Mesenchymal stem cell (in vitro differentiated cells and primary cell): ENCODE results near the gene FBXL20.
A peak's percentile ranks its signal among the peaks of the same experiment; 100 is the strongest.

ENCODE experiments used
- DNase-seq: peaks from one replicate; pipeline ENCODE4 v3.0.0-alpha.2; 2013
- H2AFZ ChIP-seq: one replicate; pipeline ENCODE4 v1.6.1; 2013; ENCODE audit warnings: low read depth, mild to moderate bottlenecking, control low read depth, inconsistent platforms, low read length, moderate library complexity
- H2AK5ac ChIP-seq: 2 replicates; pipeline ENCODE4 v1.6.1; 2013; ENCODE audit warnings: low read length, moderate library complexity, mild to moderate bottlenecking, inconsistent platforms; ENCODE audit not compliant: severe bottlenecking
- H2BK120ac ChIP-seq: one replicate; pipeline ENCODE4 v1.6.1; 2013; ENCODE audit warnings: low read depth, mild to moderate bottlenecking, inconsistent platforms, low read length, moderate library complexity
- H2BK12ac ChIP-seq, 2 experiments: one replicate each; pipeline ENCODE4 v1.6.1; 2013; ENCODE audit warnings: inconsistent platforms in 2 of 2, low read length in 2 of 2, mild to moderate bottlenecking in 2 of 2, moderate library complexity in 2 of 2, control low read depth in 1 of 2
- H2BK15ac ChIP-seq: one replicate; pipeline ENCODE4 v1.6.1; 2013; ENCODE audit warnings: mild to moderate bottlenecking, low read depth, inconsistent platforms; ENCODE audit not compliant: poor library complexity, severe bottlenecking
- H2BK5ac ChIP-seq: 2 replicates; pipeline ENCODE4 v1.6.1; 2013; ENCODE audit warnings: low read depth, mild to moderate bottlenecking, low read length, control low read depth, inconsistent platforms; ENCODE audit not compliant: poor library complexity, severe bottlenecking
- H3K14ac ChIP-seq, 2 experiments: one replicate each; pipeline ENCODE4 v1.6.1; 2013; ENCODE audit warnings: inconsistent platforms in 2 of 2, low read length in 2 of 2, control low read depth in 1 of 2, mild to moderate bottlenecking in 1 of 2, moderate library complexity in 1 of 2
- H3K18ac ChIP-seq, 2 experiments: one replicate each; pipeline ENCODE4 v1.6.1; 2013; ENCODE audit warnings: inconsistent platforms in 2 of 2, low read length in 2 of 2, control low read depth in 1 of 2, low read depth in 1 of 2, mild to moderate bottlenecking in 1 of 2
- H3K23ac ChIP-seq, 2 experiments: one replicate each; pipeline ENCODE4 v1.6.1; 2013; ENCODE audit warnings: inconsistent platforms in 2 of 2, low read length in 2 of 2, mild to moderate bottlenecking in 2 of 2, moderate library complexity in 2 of 2, control low read depth in 1 of 2
- H3K27ac ChIP-seq: 2 replicates; pipeline ENCODE4 v1.5.1; 2013; ENCODE audit warnings: mild to moderate bottlenecking, moderate library complexity, low read length, control low read depth, inconsistent platforms; ENCODE audit not compliant: poor library complexity, severe bottlenecking
- H3K27me3 ChIP-seq, 2 experiments: 2 replicates each; pipeline versions ENCODE4 v1.6.1 to v1.7.0; 2013; ENCODE audit warnings: low read length in 2 of 2, mild to moderate bottlenecking in 2 of 2, moderate library complexity in 2 of 2, control low read depth in 1 of 2, inconsistent platforms in 1 of 2; ENCODE audit not compliant: control insufficient read depth in 1 of 2, insufficient read depth in 1 of 2
- H3K36me3 ChIP-seq, 2 experiments: 2 replicates each; pipeline versions ENCODE4 v1.6.1 to v1.7.0; 2013; ENCODE audit warnings: low read length in 2 of 2, control low read depth in 1 of 2, inconsistent platforms in 1 of 2, low read depth in 1 of 2, mild to moderate bottlenecking in 1 of 2; ENCODE audit not compliant: insufficient read depth in 2 of 2, control insufficient read depth in 1 of 2
- H3K4ac ChIP-seq, 2 experiments: one replicate each; pipeline ENCODE4 v1.6.1; 2013; ENCODE audit warnings: inconsistent platforms in 2 of 2, low read length in 2 of 2, mild to moderate bottlenecking in 2 of 2, moderate library complexity in 2 of 2, control low read depth in 1 of 2, low read depth in 1 of 2
- H3K4me1 ChIP-seq: 2 replicates; pipeline ENCODE4 v1.6.1; 2013; ENCODE audit warnings: low read depth, low read length, control low read depth; ENCODE audit not compliant: control insufficient read depth, insufficient read depth
- H3K4me2 ChIP-seq: 2 replicates; pipeline ENCODE4 v1.6.1; 2013; ENCODE audit warnings: low read length, mild to moderate bottlenecking, inconsistent platforms; ENCODE audit not compliant: poor library complexity, severe bottlenecking
- H3K4me3 ChIP-seq, 2 experiments: 2 replicates each; pipeline versions ENCODE4 v1.5.1 to v1.7.0; 2013; ENCODE audit warnings: low read length in 2 of 2, mild to moderate bottlenecking in 2 of 2, control low read depth in 1 of 2, low read depth in 1 of 2; ENCODE audit not compliant: insufficient read depth in 1 of 2
- H3K79me1 ChIP-seq: replicated peaks from 2 replicates; pipeline ENCODE4 v1.6.1; 2013; ENCODE audit warnings: mild to moderate bottlenecking, control low read depth, low read length, inconsistent platforms; ENCODE audit not compliant: poor library complexity, severe bottlenecking
- H3K9ac ChIP-seq: 2 replicates; pipeline ENCODE4 v1.7.0; 2013; ENCODE audit warnings: mild to moderate bottlenecking, low read length, moderate library complexity
- H3K9me3 ChIP-seq: 2 replicates; pipeline ENCODE4 v1.7.0; 2013; ENCODE audit warnings: mild to moderate bottlenecking, low read length; ENCODE audit not compliant: control insufficient read depth
- H4K8ac ChIP-seq: one replicate; pipeline ENCODE4 v1.6.1; 2013; ENCODE audit warnings: inconsistent platforms, mild to moderate bottlenecking, low read length, moderate library complexity
- H4K91ac ChIP-seq: one replicate; pipeline ENCODE4 v1.6.1; 2013; ENCODE audit warnings: mild to moderate bottlenecking, low read length, inconsistent platforms
- WGBS: methylation state at CpG from one replicate; pipeline ENCODE4 v1.1.7; 2013; ENCODE audit warnings: mixed read lengths; 5-methylcytosine and 5-hydroxymethylcytosine counted together

FBXL20 gene

GRCh38 chr17:39400547-39401411, 647 bp downstream of the FBXL20 start:
- WGBS, result 6% methylated on average over 30 of the region's 46 CpGs
- H3K27ac ChIP-seq, result no peak overlapping the region
- no peak overlapping the region for H2BK5ac ChIP-seq
- H3K4me2 ChIP-seq, result peak overlapping the region; percentile 14
- peak overlapping the region; percentile 10 to 64 for H3K18ac ChIP-seq
- H2AK5ac ChIP-seq, result no peak overlapping the region
- H4K8ac ChIP-seq, result peak overlapping the region; percentile 84
- no peak overlapping the region for H3K4ac ChIP-seq
- no peak overlapping the region for H4K91ac ChIP-seq
- peak overlapping the region; percentile 40 for H2BK15ac ChIP-seq
- H3K23ac ChIP-seq, result no peak overlapping the region
- H3K4me3 ChIP-seq, result peak overlapping the region; percentile 93 to 100
- no peaks in the 10 kb centered on the region for H3K9me3 ChIP-seq
- H2BK12ac ChIP-seq, result no peak overlapping the region
- no peaks in the 10 kb centered on the region for H3K27me3 ChIP-seq
- peak; percentile 45 for DNase-seq
- H3K14ac ChIP-seq, result no peak overlapping the region
- no peak overlapping the region for H2BK120ac ChIP-seq
- peaks cover 13% of the 10 kb centered on the region for H3K79me1 ChIP-seq
- H3K9ac ChIP-seq, result peak overlapping the region; percentile 92
- no peaks in the 10 kb centered on the region for H3K4me1 ChIP-seq
- H2AFZ ChIP-seq, result peak overlapping the region; percentile 86
- H3K36me3 ChIP-seq, result peaks cover 0 to 4% of the 10 kb centered on the region in 2 experiments

- Histone ChIP-seq H3K4me3 (peak overlapping the region in 1 of 2 experiments; percentile 93), H3K9me3 (no peaks in the 10 kb centered on the region), H4K91ac (no peak overlapping the region), H2BK5ac (no peak overlapping the region), H4K8ac (no peak overlapping the region), H2BK12ac (no peak overlapping the region), H3K23ac (no peak overlapping the region), H3K36me3 (no peaks in the 10 kb centered on the region), H3K27ac (no peak overlapping the region), H3K9ac (peak overlapping the region; percentile 92), H3K14ac (no peak overlapping the region), H2AFZ (no peak overlapping the region), H3K4me1 (no peaks in the 10 kb centered on the region), H2AK5ac (no peak overlapping the region), H3K27me3 (no peaks in the 10 kb centered on the region), H3K4ac (no peak overlapping the region), H3K79me1 (peaks cover 15% of the 10 kb centered on the region), H3K4me2 (no peak overlapping the region), H2BK15ac (no peak overlapping the region), H2BK120ac (no peak overlapping the region), H3K18ac (no peak overlapping the region)
- DNase-seq, result no peak
- WGBS, result 79% methylated on average over 4 of the region's 4 CpGs
Observed at GRCh38 chr17:39399791-39400190, 1.6 kb downstream of the FBXL20 start.

- no peak overlapping the region for H2BK120ac ChIP-seq
- peaks cover 0 to 3% of the 10 kb centered on the region in 2 experiments for H3K36me3 ChIP-seq
- no peak overlapping the region for H2AK5ac ChIP-seq
- no peak overlapping the region for H3K18ac ChIP-seq
- no peak overlapping the region for H2BK12ac ChIP-seq
- DNase-seq, result no peak
- no peak overlapping the region for H3K4ac ChIP-seq
- no peak overlapping the region for H3K14ac ChIP-seq
- H3K79me1 ChIP-seq, result peaks cover 24% of the 10 kb centered on the region
- no peak overlapping the region for H3K27ac ChIP-seq
- no peak overlapping the region for H2AFZ ChIP-seq
- no peaks in the 10 kb centered on the region for H3K27me3 ChIP-seq
- no peak overlapping the region for H2BK5ac ChIP-seq
- H4K91ac ChIP-seq, result no peak overlapping the region
- H3K4me1 ChIP-seq, result no peaks in the 10 kb centered on the region
- H3K9me3 ChIP-seq, result no peaks in the 10 kb centered on the region
- no peak overlapping the region for H4K8ac ChIP-seq
- 83% methylated on average over 1 of the region's 2 CpGs for WGBS
- no peak overlapping the region for H3K4me3 ChIP-seq
- no peak overlapping the region for H3K4me2 ChIP-seq
- H3K9ac ChIP-seq, result peak overlapping the region; percentile 38
- H2BK15ac ChIP-seq, result no peak overlapping the region
- H3K23ac ChIP-seq, result no peak overlapping the region
Observed at GRCh38 chr17:39393736-39394135, 7.7 kb downstream of the FBXL20 start.

GRCh38 chr17:39391448-39391847, 10.0 kb downstream of the FBXL20 start:
- Histone ChIP-seq H2AK5ac (no peak overlapping the region), H3K14ac (no peak overlapping the region), H3K23ac (no peak overlapping the region), H3K4me2 (no peak overlapping the region), H3K9ac (no peak overlapping the region), H3K9me3 (no peaks in the 10 kb centered on the region), H3K27me3 (no peaks in the 10 kb centered on the region), H4K8ac (no peak overlapping the region), H2BK12ac (no peak overlapping the region), H3K4me3 (no peak overlapping the region), H2AFZ (no peak overlapping the region), H3K79me1 (peaks cover 22% of the 10 kb centered on the region), H3K18ac (no peak overlapping the region), H4K91ac (no peak overlapping the region), H3K4me1 (no peaks in the 10 kb centered on the region), H2BK120ac (no peak overlapping the region), H3K36me3 (peaks cover 3 to 10% of the 10 kb centered on the region in 2 experiments), H2BK5ac (no peak overlapping the region), H2BK15ac (no peak overlapping the region), H3K27ac (no peak overlapping the region), H3K4ac (no peak overlapping the region)
- WGBS, result 96% methylated on average over 5 of the region's 5 CpGs
- DNase-seq, result no peak
